Measurements from ENCODE around the gene HDDC3.
A peak's percentile ranks its signal among the peaks of the same experiment; 100 is the strongest.

HDDC3 gene

DNA sequence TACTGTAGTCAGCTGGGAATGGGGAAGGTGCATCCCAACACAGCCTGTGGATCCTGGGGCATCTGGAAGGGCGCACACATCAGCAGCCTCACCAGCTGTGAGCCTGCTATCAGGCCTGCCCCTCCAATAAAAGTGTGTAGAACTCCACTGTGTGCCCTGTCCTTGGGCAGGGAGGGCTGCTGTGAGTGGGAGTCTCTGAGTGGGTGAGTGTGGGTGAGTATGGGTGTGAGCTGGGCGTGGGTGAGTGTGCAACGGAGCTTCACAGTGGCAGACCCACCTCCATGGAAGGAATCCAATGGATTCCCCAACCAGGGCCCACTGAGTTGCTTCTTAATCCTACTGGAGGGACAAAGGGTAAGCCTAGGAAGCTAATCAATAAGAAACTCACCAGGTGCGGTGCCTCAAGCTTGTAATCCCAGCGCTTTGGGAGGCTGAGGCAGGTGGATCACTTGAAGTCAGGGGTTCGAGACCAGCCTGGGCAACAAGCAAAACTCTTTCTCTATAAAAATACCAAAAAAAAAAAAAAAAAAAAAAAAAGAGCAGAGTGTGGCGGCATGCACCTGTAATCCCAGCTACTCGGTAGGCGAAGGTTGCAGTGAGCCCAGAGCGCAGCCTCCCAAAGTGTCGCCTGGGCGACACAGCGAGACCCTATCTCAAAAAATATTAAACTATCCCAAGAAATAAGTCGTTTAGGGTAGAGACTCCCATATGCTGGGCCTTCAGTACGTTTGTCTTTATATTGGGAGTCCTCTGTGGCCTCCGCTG is 21.8 kb upstream of the HDDC3 start:
- DNase-seq, result no peak

DNA sequence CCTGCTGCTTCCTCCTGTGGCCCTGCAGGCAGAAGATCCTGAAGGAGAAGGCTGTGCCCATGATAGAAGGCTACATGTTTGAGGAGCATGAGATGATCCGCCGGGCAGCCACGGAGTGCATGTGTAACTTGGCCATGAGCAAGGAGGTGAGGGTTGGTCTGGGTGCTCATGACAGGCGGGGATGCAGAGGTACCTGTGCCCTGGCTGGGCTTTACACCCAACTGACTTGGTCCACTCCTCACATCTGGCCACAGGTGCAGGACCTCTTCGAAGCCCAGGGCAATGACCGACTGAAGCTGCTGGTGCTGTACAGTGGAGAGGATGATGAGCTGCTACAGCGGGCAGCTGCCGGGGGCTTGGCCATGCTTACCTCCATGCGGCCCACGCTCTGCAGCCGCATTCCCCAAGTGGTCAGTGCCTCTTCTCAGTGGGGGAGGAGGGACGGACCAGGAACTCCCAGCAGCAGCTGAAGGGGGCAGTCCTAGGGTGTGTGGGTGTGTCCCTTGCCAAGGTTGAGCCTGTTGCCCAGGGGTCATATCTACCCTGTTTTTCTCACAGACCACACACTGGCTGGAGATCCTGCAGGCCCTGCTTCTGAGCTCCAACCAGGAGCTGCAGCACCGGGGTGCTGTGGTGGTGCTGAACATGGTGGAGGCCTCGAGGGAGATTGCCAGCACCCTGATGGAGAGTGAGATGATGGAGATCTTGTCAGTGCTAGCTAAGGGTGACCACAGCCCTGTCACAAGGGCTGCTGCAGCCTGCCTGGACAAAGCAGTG is 20.7 kb upstream of the HDDC3 start:
- DNase-seq, result no peak

DNA sequence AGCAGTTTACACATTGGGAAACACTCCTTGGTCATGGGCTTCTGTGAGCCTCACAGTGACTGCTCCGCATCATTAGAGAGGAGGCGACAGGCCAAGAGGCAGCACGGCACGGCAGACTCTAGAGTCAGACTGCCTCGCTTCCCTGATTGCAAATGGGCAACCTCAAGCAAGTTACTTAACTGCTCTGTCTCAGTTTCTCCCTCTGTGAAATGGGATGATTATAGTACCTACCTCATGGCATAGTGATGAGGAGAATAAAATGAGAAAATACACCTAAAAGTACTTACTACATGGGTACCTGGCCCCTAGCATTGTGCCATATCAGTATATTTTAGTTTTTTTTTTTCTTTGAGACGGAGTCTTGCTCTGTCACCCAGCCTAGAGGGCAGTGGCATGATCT is 18.3 kb upstream of the HDDC3 start:
- no peak for DNase-seq

- DNase-seq, result no peak
Measured at GRCh38 chr15:90949979-90950675, 17.8 kb upstream of the HDDC3 start.

GRCh38 chr15:90948506-90948905 is 16.2 kb upstream of the HDDC3 start:
- DNase-seq, result no peak

DNA sequence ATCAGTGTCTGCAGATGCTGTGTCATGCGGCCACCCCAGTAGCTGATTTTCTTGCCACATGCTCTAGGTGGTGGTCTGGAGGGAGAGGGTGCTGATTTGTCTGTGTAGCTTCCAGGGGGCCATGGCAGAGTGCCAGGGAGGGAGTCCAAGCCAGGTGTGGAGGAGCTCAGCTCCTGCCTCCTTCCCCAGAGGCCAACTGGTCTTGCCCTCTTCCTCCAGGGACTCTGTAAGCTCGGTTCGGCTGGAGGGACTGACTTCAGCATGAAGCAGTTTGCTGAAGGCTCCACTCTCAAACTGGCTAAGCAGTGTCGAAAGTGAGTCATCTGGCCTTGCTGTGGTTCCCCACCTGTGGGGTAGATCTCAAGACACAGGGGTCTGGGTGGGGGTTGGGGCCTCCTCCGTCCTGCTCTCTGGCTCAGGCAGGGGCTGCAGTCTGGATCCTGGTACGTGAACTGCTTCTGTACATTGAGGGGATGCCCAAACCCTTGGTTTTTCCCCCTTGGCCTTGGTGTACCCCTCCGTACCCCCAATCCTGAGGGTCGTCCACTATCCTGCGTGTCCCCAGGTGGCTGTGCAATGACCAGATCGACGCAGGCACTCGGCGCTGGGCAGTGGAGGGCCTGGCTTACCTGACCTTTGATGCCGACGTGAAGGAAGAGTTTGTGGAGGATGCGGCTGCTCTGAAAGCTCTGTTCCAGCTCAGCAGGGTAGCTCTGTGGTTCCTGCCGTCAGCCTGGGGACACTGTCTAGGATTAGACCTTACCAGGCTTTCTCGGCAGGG is 15.4 kb upstream of the HDDC3 start:
- DNase-seq, result no peak

DNA sequence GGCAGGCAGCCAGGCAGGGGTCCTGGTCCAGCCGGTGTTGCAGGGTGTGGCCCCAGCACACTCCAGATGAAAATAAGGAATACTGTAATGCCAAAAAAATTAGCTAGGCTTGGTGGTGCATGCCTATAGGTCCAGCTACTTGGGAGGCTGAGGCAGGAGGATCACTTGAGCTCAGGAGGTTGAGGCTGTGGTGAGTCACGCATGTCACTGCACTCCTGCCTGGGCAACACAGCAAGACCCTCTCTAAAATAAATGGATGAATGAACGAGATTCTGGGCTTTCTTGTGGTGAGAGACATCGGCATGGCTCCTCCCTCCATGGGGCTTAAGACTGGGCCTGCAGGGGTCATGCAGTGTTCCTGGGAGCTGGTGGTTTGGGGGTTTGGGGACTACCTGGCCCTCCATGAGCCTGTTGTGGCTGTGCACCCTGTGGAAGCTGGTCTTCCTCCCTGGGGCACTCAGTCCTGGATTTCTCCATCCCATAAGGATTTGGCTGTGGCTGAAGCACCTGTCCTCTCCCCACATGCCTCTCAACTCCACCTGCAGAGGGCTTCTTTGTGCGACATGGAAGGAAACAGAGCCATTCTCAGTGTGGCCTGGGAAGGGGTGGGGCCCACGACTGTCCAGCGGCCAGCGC is 14.7 kb upstream of the HDDC3 start:
- no peak for DNase-seq

GRCh38 chr15:90946538-90946937 is 14.2 kb upstream of the HDDC3 start:
- DNase-seq, result no peak

DNA sequence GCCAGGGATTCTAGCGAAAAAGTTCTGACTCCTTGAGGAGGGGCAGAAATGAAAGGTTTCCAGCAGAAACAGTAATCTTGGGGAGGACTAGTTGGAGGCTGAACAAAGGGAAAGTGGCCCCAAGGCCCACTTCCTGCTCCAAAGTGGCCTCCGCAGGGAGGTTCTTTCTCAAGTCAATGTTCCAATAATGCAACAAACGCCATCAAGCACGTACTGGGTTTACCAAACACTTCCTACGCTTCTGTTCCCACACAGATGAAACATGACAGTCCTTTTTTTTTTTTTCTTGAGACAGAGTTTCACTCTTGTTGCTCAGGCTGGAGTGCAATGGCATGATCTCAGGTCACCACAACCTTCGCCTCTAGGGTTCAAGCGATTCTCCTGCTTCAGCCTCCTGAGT is 12.7 kb upstream of the HDDC3 start:
- DNase-seq, result no peak

GRCh38 chr15:90942354-90943120 is 10.2 kb upstream of the HDDC3 start:
- DNase-seq, result no peak

GRCh38 chr15:90941038-90941437 is 8.7 kb upstream of the HDDC3 start:
- no peak for DNase-seq

- no peak for DNase-seq
Measured at GRCh38 chr15:90939756-90940155, 7.4 kb upstream of the HDDC3 start.

GRCh38 chr15:90938261-90938660 is 5.9 kb upstream of the HDDC3 start:
- no peak for DNase-seq

DNA sequence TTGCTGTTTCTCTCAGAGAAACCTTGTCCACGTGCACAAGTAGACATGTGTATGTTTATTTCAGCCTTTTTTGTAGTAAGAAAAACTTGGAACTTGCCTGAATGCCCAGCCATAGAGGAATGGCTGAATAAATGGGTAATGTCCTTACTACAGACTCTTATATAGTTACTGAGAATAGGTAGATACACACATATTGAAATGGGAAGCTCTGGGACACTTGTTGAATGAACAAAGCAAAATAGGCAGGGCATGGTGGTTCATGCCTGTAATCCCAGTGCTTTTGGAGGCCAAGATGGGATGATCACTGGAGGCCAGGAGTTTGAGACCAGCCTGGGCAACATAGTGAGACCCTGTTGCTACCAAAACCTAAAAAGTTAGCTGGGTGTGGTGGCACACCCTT is 4.5 kb upstream of the HDDC3 start:
- DNase-seq, result no peak

DNA sequence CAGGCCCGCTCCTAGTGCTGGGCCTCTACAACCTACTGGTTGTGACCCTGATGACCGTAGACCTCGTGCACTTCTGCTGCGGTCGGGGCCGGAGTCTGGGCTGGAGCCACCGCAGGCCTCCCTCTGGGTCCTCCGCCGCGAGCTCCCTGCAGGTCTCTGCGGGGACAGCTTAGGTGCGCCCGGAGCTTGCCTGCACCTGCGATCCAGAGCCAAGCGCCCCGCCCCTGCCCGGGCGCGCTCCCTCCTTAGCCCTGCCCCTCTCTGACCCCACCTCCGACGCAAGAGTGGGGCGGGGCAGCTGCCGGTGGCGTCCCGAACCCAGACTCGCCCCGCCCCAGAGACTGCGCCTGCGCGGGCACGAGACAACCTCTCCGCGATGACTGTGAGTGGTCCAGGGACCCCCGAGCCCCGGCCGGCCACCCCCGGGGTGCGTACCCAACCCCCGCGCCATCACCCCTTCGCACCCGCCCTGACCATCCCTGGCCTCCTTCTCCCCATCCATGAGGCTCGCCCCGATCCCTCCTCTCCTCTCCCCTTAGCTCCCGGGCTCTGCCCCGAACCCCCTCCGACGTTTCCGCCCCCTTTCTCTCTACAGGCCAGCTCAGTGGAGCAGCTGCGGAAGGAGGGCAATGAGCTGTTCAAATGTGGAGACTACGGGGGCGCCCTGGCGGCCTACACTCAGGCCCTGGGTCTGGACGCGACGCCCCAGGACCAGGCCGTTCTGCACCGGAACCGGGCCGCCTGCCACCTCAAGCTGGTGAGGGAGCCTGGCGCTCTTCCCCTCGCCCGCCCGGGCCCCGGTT is 2.8 kb upstream of the HDDC3 start, which contains the start of gene UNC45A:
Gene UNC45A, plus strand, starts transcription at position 337 of the 803 bp plus-strand sequence. Its CDS starts 40 bp downstream, at position 377.
- peak; percentile 72 for DNase-seq

- DNase-seq, result peak; percentile 77
Measured at GRCh38 chr15:90934256-90934948, 2.1 kb upstream of the HDDC3 start.

DNA sequence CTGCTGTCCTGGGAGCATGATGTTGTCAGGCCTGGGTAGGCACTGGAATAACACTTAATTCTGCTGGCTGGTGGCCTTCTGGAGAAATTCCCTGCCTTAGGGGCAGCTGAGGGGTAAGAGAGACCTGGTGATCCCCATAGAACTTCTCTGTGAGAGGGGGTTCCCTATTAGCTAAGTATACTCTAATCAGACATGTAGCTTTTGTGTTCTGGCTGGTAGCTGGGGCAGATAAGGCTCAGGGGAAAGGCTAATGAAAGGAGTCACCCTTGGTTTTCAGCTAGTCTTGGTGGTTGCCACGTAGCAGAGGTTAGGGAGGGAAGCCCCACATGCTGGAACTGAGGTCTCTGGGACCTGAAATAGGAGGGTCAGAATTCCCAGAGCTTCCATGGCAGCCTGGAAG is 952 bp upstream of the HDDC3 start:
- DNase-seq, result no peak

GRCh38 chr15:90932660-90932991 is 277 bp upstream of the HDDC3 start:
- DNase-seq, result no peak

GRCh38 chr15:90931575-90931827 is 848 bp downstream of the HDDC3 start:
- no peak for DNase-seq

- no peak for DNase-seq
Measured at GRCh38 chr15:90930861-90931574, 1.3 kb downstream of the HDDC3 start.
